Adipocyte (in vitro differentiated cells): ENCODE results near the gene SLC16A3.

Experiments used
- DNase-seq: peaks from one replicate; pipeline ENCODE4 v3.0.0-alpha.2; 2015; ENCODE audit warnings: low read depth
- H3K27me3 ChIP-seq: replicated peaks from 2 replicates; pipeline ENCODE4 v1.7.0; 2013; ENCODE audit warnings: mild to moderate bottlenecking, low read length, moderate library complexity; ENCODE audit not compliant: control insufficient read depth, insufficient read depth
- H3K36me3 ChIP-seq: 2 replicates; pipeline ENCODE4 v1.7.0; 2013; ENCODE audit warnings: low read length, mild to moderate bottlenecking, moderate library complexity; ENCODE audit not compliant: control insufficient read depth, insufficient read depth, severe bottlenecking
- H3K4me1 ChIP-seq: 2 replicates; pipeline ENCODE4 v1.7.0; 2013; ENCODE audit warnings: mild to moderate bottlenecking, low read length, moderate library complexity; ENCODE audit not compliant: control insufficient read depth, insufficient read depth
- H3K4me3 ChIP-seq: 2 replicates; pipeline ENCODE4 v1.7.0; 2013; ENCODE audit warnings: mild to moderate bottlenecking, low read length, moderate library complexity
- H3K9ac ChIP-seq: 2 replicates; pipeline ENCODE4 v1.7.0; 2013; ENCODE audit warnings: mild to moderate bottlenecking, low read length, moderate library complexity
- H3K9me3 ChIP-seq: 2 replicates; pipeline ENCODE4 v1.7.0; 2013; ENCODE audit warnings: mild to moderate bottlenecking, low read length, moderate library complexity; ENCODE audit not compliant: control insufficient read depth

SLC16A3 gene

GRCh38 chr17:82234211-82235055 lies 5.6 kb downstream of the SLC16A3 start:
- H3K9ac ChIP-seq, result no peak overlapping the region
- peaks cover 18% of the 10 kb centered on the region for H3K4me1 ChIP-seq
- DNase-seq, result no peak
- H3K9me3 ChIP-seq, result no peaks in the 10 kb centered on the region
- no peak overlapping the region for H3K4me3 ChIP-seq
- no peaks in the 10 kb centered on the region for H3K27me3 ChIP-seq
- peaks cover 14% of the 10 kb centered on the region for H3K36me3 ChIP-seq

GRCh38 chr17:82235056-82235774 lies 6.4 kb downstream of the SLC16A3 start:
- H3K4me1 ChIP-seq, result peaks cover 16% of the 10 kb centered on the region
- DNase-seq, result no peak

GRCh38 chr17:82235775-82236141 lies 6.9 kb downstream of the SLC16A3 start:
- no peak for DNase-seq
- Histone ChIP-seq H3K9me3 (no peaks in the 10 kb centered on the region), H3K4me1 (peaks cover 16% of the 10 kb centered on the region), H3K36me3 (peaks cover 14% of the 10 kb centered on the region), H3K27me3 (no peaks in the 10 kb centered on the region), H3K9ac (peak overlapping the region; percentile 5), H3K4me3 (no peak overlapping the region)

More at GRCh38 chr17:82235056-82235774, 6.4 kb downstream of the SLC16A3 start:
- no peak overlapping the region for H3K4me3 ChIP-seq
- peak overlapping the region; percentile 5 for H3K9ac ChIP-seq
- no peaks in the 10 kb centered on the region for H3K9me3 ChIP-seq
- H3K36me3 ChIP-seq, result peaks cover 14% of the 10 kb centered on the region
- no peaks in the 10 kb centered on the region for H3K27me3 ChIP-seq

- Histone ChIP-seq H3K4me3 (no peak overlapping the region), H3K9me3 (no peaks in the 10 kb centered on the region), H3K4me1 (peaks cover 22% of the 10 kb centered on the region), H3K9ac (peak overlapping the region; percentile 5), H3K27me3 (no peaks in the 10 kb centered on the region), H3K36me3 (peaks cover 14% of the 10 kb centered on the region)
- DNase-seq, result peak; percentile 68
Observed at GRCh38 chr17:82236142-82236971, 7.5 kb downstream of the SLC16A3 start.

GRCh38 chr17:82237083-82237745 lies 8.4 kb downstream of the SLC16A3 start:
- Histone ChIP-seq H3K27me3 (no peaks in the 10 kb centered on the region), H3K9ac (no peak overlapping the region), H3K4me3 (no peak overlapping the region), H3K4me1 (peaks cover 27% of the 10 kb centered on the region), H3K9me3 (no peaks in the 10 kb centered on the region), H3K36me3 (peaks cover 14% of the 10 kb centered on the region)
- no peak for DNase-seq

- Histone ChIP-seq H3K9ac (no peak overlapping the region), H3K27me3 (no peaks in the 10 kb centered on the region), H3K4me1 (peaks cover 32% of the 10 kb centered on the region), H3K4me3 (no peak overlapping the region), H3K9me3 (no peaks in the 10 kb centered on the region), H3K36me3 (peaks cover 14% of the 10 kb centered on the region)
- no peak for DNase-seq
Observed at GRCh38 chr17:82237746-82238471, 9.1 kb downstream of the SLC16A3 start.

- Histone ChIP-seq H3K27me3 (no peaks in the 10 kb centered on the region), H3K4me3 (no peak overlapping the region), H3K36me3 (peaks cover 20% of the 10 kb centered on the region), H3K4me1 (peaks cover 38% of the 10 kb centered on the region), H3K9me3 (no peaks in the 10 kb centered on the region), H3K9ac (no peak overlapping the region)
- peak; percentile 49 for DNase-seq
Observed at GRCh38 chr17:82238472-82239201, 9.8 kb downstream of the SLC16A3 start.

- Histone ChIP-seq H3K4me3 (no peak overlapping the region), H3K9ac (peak overlapping the region; percentile 13), H3K36me3 (peaks cover 28% of the 10 kb centered on the region), H3K4me1 (peaks cover 38% of the 10 kb centered on the region), H3K27me3 (no peaks in the 10 kb centered on the region), H3K9me3 (no peaks in the 10 kb centered on the region)
- no peak for DNase-seq
Observed at GRCh38 chr17:82239401-82239925, 10.6 kb downstream of the SLC16A3 start.

- peaks cover 38% of the 10 kb centered on the region for H3K4me1 ChIP-seq
- no peaks in the 10 kb centered on the region for H3K9me3 ChIP-seq
- peaks cover 34% of the 10 kb centered on the region for H3K36me3 ChIP-seq
- H3K27me3 ChIP-seq, result no peaks in the 10 kb centered on the region
- peak overlapping the region; percentile 75 for H3K9ac ChIP-seq
- no peak for DNase-seq
- H3K4me3 ChIP-seq, result no peak overlapping the region
Observed at GRCh38 chr17:82239926-82240505, 11.2 kb downstream of the SLC16A3 start.
